ENCODE measurements around the gene XRRA1. TPM values are rescaled to one million over a fixed set of nuclear protein-coding genes. Genes with fewer than 3 reads are reported as not detected.

Gene XRRA1
- total and polyA plus RNA-seq, 2 of the 4 experiments (the other 2 are of a cell fraction): 5.4 to 6.3 TPM

DNA sequence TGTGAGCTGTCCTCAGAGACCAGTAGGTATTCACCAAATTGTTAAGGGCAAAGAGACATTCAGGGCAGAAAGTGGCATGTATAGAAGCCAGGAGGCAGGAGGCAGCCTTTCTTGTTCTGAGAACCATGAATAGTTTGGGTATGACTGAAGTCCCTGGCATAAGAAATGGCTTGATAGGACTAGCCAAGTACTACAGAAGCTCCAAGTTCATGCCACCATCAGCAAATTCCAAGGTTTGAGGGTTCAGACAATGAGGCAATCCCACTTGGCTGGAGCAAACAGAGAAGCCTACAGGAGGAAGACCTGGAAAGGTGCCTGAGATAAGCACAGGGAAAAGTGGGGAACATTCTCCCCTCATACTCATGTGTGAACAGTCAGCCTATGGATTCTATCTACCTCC is 25.8 kb downstream of the XRRA1 start:
- Histone ChIP-seq H2BK15ac (ENCODE audit: low read depth, low read length) (no peak overlapping the region), H3K9ac (ENCODE audit: low read depth, low read length) (no peak overlapping the region), H3K79me1 (ENCODE audit: low read depth in 1 of 2, low read length in 2 of 2) (no peaks in the 10 kb centered on the region; a peak in 1 of 4 replicates), H3K14ac (replicated peaks; ENCODE audit: low read depth, low read length) (no peak overlapping the region), H2BK20ac (ENCODE audit: low read depth, low read length) (no peak overlapping the region), H3K4me3 (ENCODE audit: insufficient read depth, low read depth, low read length) (no peak overlapping the region), H4K20me1 (ENCODE audit: insufficient read depth, low read length) (no peaks in the 10 kb centered on the region; the same call in 1 of the 2 replicates), H3K23ac (ENCODE audit: low read depth, low read length) (no peak overlapping the region), H4K8ac (ENCODE audit: low read depth in 2 of 2, low read length in 2 of 2) (no peak overlapping the region), H3K4me2 (ENCODE audit: low read depth, low read length) (no peak overlapping the region), H2AK5ac (ENCODE audit: low read depth, low read length) (no peak overlapping the region), H3K56ac (ENCODE audit: extremely low read depth, insufficient read depth, low read length) (no peak overlapping the region), H3K36me3 (ENCODE audit: control insufficient read depth, insufficient read depth, low read length) (peaks cover 9% of the 10 kb centered on the region), H3K4me1 (ENCODE audit: control insufficient read depth, insufficient read depth, low read length) (peaks cover 8% of the 10 kb centered on the region), H2BK5ac (ENCODE audit: low read depth, low read length, poor library complexity, severe bottlenecking) (no peak overlapping the region), H3K18ac (ENCODE audit: low read depth, low read length) (no peak overlapping the region), H3K9me1 (ENCODE audit: insufficient read depth, low read length) (no peaks in the 10 kb centered on the region; the same call in 1 of the 2 replicates), H3K27ac (ENCODE audit: insufficient read depth, low read length) (no peak overlapping the region), H3K9me3 (ENCODE audit: control insufficient read depth, insufficient read depth, low read length) (no peaks in the 10 kb centered on the region), H3K4ac (ENCODE audit: low read depth, low read length) (no peak overlapping the region), H2BK120ac (ENCODE audit: low read depth, low read length) (no peak overlapping the region), H2AFZ (replicated peaks; ENCODE audit: low read length, poor library complexity) (no peak overlapping the region), H2AK9ac (replicated peaks; ENCODE audit: low read depth, low read length, poor library complexity) (no peak overlapping the region), H4K5ac (ENCODE audit: low read depth, low read length) (no peak overlapping the region), H3K27me3 (ENCODE audit: control insufficient read depth, insufficient read depth, low read length) (no peaks in the 10 kb centered on the region), H4K91ac (ENCODE audit: insufficient read depth, low read depth, low read length) (no peak overlapping the region)
- DNase-seq: no peak
- ChIA-PET POLR2A (ENCODE audit: unreplicated experiment) (no interaction called here), CTCF (no interaction called here)
- dilution Hi-C loops (cut with HindIII; ENCODE audit: low sequenced_read_pairs, unreplicated experiment) (no loop called here), in situ Hi-C loops (cut with MboI; ENCODE audit: low sequenced_read_pairs) (no loop called here), intact Hi-C loops (cut with micrococcal nuclease) (no loop called here)
- ATAC-seq (ENCODE audit: low read depth): no peak
- TF ChIP-seq RFX5 (IDR thresholded peaks at IDR 0.05; ENCODE audit: low read depth, low read length) (no peak), MXI1 (IDR thresholded peaks at IDR 0.05; ENCODE audit: borderline replicate concordance, low read depth, low read length) (no peak), POLR2A (IDR thresholded peaks at IDR 0.05; ENCODE audit: low read depth, low read length) (no peak)
- TF ChIP-seq, protein P1, sequence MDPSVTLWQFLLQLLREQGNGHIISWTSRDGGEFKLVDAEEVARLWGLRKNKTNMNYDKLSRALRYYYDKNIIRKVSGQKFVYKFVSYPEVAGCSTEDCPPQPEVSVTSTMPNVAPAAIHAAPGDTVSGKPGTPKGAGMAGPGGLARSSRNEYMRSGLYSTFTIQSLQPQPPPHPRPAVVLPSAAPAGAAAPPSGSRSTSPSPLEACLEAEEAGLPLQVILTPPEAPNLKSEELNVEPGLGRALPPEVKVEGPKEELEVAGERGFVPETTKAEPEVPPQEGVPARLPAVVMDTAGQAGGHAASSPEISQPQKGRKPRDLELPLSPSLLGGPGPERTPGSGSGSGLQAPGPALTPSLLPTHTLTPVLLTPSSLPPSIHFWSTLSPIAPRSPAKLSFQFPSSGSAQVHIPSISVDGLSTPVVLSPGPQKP (IDR thresholded peaks at IDR 0.05; ENCODE audit: borderline replicate concordance, low read depth, low read length): no peak
- BruUV-seq (replicated peaks): no TSS peak
